ENCODE results near the gene OLFML1.

DNA sequence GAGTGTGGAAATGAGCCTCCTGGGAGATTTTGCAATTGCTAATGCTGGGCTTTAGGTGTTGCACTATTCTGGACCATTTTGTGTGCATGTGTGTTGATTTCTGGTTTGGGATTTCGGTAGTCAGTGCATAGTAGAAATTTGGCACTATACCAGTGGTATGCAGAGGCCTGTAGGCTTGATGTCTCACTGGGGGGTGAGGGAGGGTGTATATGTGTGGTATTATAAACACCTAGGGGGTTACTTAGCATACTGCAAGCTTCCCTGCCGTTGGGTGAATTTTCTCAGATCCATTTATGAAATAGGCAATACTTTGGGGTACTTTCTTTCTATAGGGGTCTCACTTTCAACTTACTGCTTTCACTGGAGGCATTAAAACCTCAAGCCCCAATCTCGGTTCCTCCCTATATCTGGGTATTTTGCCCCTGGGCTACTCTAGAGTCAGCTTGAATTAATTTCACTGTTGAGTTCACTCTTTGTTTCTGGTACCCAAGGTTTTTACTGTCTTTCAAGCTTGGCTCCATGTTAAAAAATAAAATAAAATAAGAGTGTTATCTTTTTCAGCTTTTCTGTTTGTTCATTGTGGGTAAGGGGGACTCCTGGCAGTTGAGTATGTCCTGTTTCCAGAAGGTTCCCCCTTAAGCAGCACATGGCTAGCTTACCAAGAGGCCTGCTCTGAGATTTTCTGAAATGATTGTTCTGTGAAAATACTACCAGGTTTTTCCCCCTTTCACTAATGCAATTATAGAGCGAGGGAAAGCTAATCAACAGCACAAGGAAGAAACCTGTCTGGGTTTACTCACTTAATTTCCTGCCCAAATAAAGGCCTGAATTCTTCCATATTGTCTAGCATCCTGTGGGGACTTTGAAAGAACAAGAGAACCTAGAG, 74.3 kb downstream of the OLFML1 start:
- TF ChIP-seq, protein P1, sequence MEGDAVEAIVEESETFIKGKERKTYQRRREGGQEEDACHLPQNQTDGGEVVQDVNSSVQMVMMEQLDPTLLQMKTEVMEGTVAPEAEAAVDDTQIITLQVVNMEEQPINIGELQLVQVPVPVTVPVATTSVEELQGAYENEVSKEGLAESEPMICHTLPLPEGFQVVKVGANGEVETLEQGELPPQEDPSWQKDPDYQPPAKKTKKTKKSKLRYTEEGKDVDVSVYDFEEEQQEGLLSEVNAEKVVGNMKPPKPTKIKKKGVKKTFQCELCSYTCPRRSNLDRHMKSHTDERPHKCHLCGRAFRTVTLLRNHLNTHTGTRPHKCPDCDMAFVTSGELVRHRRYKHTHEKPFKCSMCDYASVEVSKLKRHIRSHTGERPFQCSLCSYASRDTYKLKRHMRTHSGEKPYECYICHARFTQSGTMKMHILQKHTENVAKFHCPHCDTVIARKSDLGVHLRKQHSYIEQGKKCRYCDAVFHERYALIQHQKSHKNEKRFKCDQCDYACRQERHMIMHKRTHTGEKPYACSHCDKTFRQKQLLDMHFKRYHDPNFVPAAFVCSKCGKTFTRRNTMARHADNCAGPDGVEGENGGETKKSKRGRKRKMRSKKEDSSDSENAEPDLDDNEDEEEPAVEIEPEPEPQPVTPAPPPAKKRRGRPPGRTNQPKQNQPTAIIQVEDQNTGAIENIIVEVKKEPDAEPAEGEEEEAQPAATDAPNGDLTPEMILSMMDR (IDR thresholded peaks at IDR 0.05): no peak
- TF ChIP-seq POLR2A (IDR thresholded peaks at IDR 0.05) (no peak), POLR2AphosphoS5 (IDR thresholded peaks at IDR 0.05; ENCODE audit: insufficient read depth in 1 of 2, low read depth in 1 of 2) (no peak)
